ENCODE results near the gene VWF. TPM values are rescaled to one million over a fixed set of nuclear protein-coding genes. Genes with fewer than 3 reads are reported as not detected.

VWF gene
- total RNA-seq, 1 donor: 0.72 TPM

GRCh38 chr12:6073426-6073825 lies 51.0 kb downstream of the VWF start:
- Histone ChIP-seq H3K27ac (ENCODE audit: low read depth, low read length) (no peak overlapping the region), H3K4me3 (ENCODE audit: insufficient read depth, low read length) (no peak overlapping the region), H3K4me1 (ENCODE audit: insufficient read depth, low read length) (peaks cover 39% of the 10 kb centered on the region), H4K20me1 (ENCODE audit: insufficient read depth, low read length) (no peaks in the 10 kb centered on the region), H3K79me2 (ENCODE audit: insufficient read depth, low read length) (no peaks in the 10 kb centered on the region), H3K36me3 (ENCODE audit: insufficient read depth, low read length) (no peaks in the 10 kb centered on the region), H3K9me3 (ENCODE audit: low read depth, low read length) (no peaks in the 10 kb centered on the region), H2AFZ (ENCODE audit: low read length) (no peak overlapping the region), H3K27me3 (ENCODE audit: insufficient read depth, low read length) (no peaks in the 10 kb centered on the region), H3K4me2 (ENCODE audit: insufficient read depth, low read length) (no peak overlapping the region)
- TF ChIP-seq CTCF (IDR thresholded peaks at IDR 0.05; ENCODE audit: extremely low read depth, low read depth, low read length): no peak
- DNase-seq (ENCODE audit: insufficient read length, low spot score, missing footprints): peak; percentile 11

GRCh38 chr12:6072302-6072752 lies 52.1 kb downstream of the VWF start:
- Histone ChIP-seq H3K36me3 (ENCODE audit: insufficient read depth, low read length) (no peaks in the 10 kb centered on the region), H3K4me3 (ENCODE audit: insufficient read depth, low read length) (no peak overlapping the region), H3K27me3 (ENCODE audit: insufficient read depth, low read length) (no peaks in the 10 kb centered on the region), H3K4me1 (ENCODE audit: insufficient read depth, low read length) (peaks cover 33% of the 10 kb centered on the region), H2AFZ (ENCODE audit: low read length) (no peak overlapping the region), H3K4me2 (ENCODE audit: insufficient read depth, low read length) (no peak overlapping the region), H3K27ac (ENCODE audit: low read depth, low read length) (no peak overlapping the region), H3K9me3 (ENCODE audit: low read depth, low read length) (no peaks in the 10 kb centered on the region), H3K79me2 (ENCODE audit: insufficient read depth, low read length) (no peaks in the 10 kb centered on the region), H4K20me1 (ENCODE audit: insufficient read depth, low read length) (no peaks in the 10 kb centered on the region)
- TF ChIP-seq CTCF (IDR thresholded peaks at IDR 0.05; ENCODE audit: extremely low read depth, low read depth, low read length): peak; percentile 48
- peak; percentile 94 for DNase-seq (ENCODE audit: insufficient read length, low spot score, missing footprints)

GRCh38 chr12:6071589-6071988 lies 52.9 kb downstream of the VWF start:
- no peaks in the 10 kb centered on the region for H4K20me1 ChIP-seq (ENCODE audit: insufficient read depth, low read length)
- H3K27ac ChIP-seq (ENCODE audit: low read depth, low read length): no peak overlapping the region
- H3K4me2 ChIP-seq (ENCODE audit: insufficient read depth, low read length): no peak overlapping the region
- no peaks in the 10 kb centered on the region for H3K79me2 ChIP-seq (ENCODE audit: insufficient read depth, low read length)
- TF ChIP-seq CTCF (IDR thresholded peaks at IDR 0.05; ENCODE audit: extremely low read depth, low read depth, low read length): no peak
- H3K9me3 ChIP-seq (ENCODE audit: low read depth, low read length): no peaks in the 10 kb centered on the region
- H3K27me3 ChIP-seq (ENCODE audit: insufficient read depth, low read length): no peaks in the 10 kb centered on the region
- H3K4me3 ChIP-seq (ENCODE audit: insufficient read depth, low read length): no peak overlapping the region
- H3K4me1 ChIP-seq (ENCODE audit: insufficient read depth, low read length): peaks cover 33% of the 10 kb centered on the region
- peak; percentile 23 for DNase-seq (ENCODE audit: insufficient read length, low spot score, missing footprints)
- no peaks in the 10 kb centered on the region for H3K36me3 ChIP-seq (ENCODE audit: insufficient read depth, low read length)
- H2AFZ ChIP-seq (ENCODE audit: low read length): no peak overlapping the region

- no peak overlapping the region for H3K27ac ChIP-seq (ENCODE audit: low read depth, low read length)
- H4K20me1 ChIP-seq (ENCODE audit: insufficient read depth, low read length): no peaks in the 10 kb centered on the region
- H3K79me2 ChIP-seq (ENCODE audit: insufficient read depth, low read length): no peaks in the 10 kb centered on the region
- H3K4me3 ChIP-seq (ENCODE audit: insufficient read depth, low read length): no peak overlapping the region
- DNase-seq (ENCODE audit: insufficient read length, low spot score, missing footprints): peak; percentile 48
- no peak for TF ChIP-seq CTCF (IDR thresholded peaks at IDR 0.05; ENCODE audit: extremely low read depth, low read depth, low read length)
- H3K9me3 ChIP-seq (ENCODE audit: low read depth, low read length): no peaks in the 10 kb centered on the region
- H2AFZ ChIP-seq (ENCODE audit: low read length): no peak overlapping the region
- no peak overlapping the region for H3K4me2 ChIP-seq (ENCODE audit: insufficient read depth, low read length)
- H3K4me1 ChIP-seq (ENCODE audit: insufficient read depth, low read length): peaks cover 34% of the 10 kb centered on the region
- H3K27me3 ChIP-seq (ENCODE audit: insufficient read depth, low read length): no peaks in the 10 kb centered on the region
- H3K36me3 ChIP-seq (ENCODE audit: insufficient read depth, low read length): no peaks in the 10 kb centered on the region
Measured at GRCh38 chr12:6070472-6071257, 53.8 kb downstream of the VWF start.

All from osteoblast (primary cell).